Panc1 (cell line): Measurements from ENCODE around the gene STYXL1. TPM values are rescaled to one million over a fixed set of nuclear protein-coding genes. Genes with fewer than 3 reads are reported as not detected.
"Not testable (repeated sequence)": the region's sequence is repeated elsewhere in the genome, so short reads cannot be mapped to it uniquely, and the experiment has no call there.

Experiments
- ATAC-seq: fragments of 200-7000 bp; cut with Tn5 transposase; 2 replicates; pipeline ENCODE4 v1.9.1; 2020; ENCODE audit warnings: mild to moderate bottlenecking, moderate library complexity
- BruUV-seq: library from RNA; stranded (reverse); fragments of 400-500 nt; replicated peaks from 2 replicates; lab custom pipeline; 2021; lab: Mats Ljungman, UMichigan
- CTCF ChIA-PET: fragments of 300-600 bp; sonication (Branson Sonifier 250); formaldehyde crosslinking; loops from one replicate; lab custom pipeline; 2022; ENCODE audit warnings: antibody characterized with exemption; lab: Charles Lee
- POLR2A ChIA-PET: fragments of 300-600 bp; sonication (Branson Sonifier 250); formaldehyde crosslinking; loops from one replicate; lab custom pipeline; 2022; ENCODE audit warnings: antibody characterized with exemption; lab: Charles Lee
- DNase-seq: peaks from one replicate; pipeline ENCODE4 v3.0.0-alpha.2; 2010; ENCODE audit warnings: low read depth, low spot score
- H3K27ac ChIP-seq: 2 replicates; pipeline ENCODE4 v1.5.1; 2011; ENCODE audit warnings: mild to moderate bottlenecking, low read length, inconsistent platforms
- H3K27me3 ChIP-seq: fragments of 200-500 bp; sonication (Bioruptor generic); 2 replicates; pipeline ENCODE4 v1.6.0; 2014; ENCODE audit warnings: low read length, inconsistent platforms; ENCODE audit not compliant: control insufficient read depth, insufficient read depth
- H3K36me3 ChIP-seq: fragments of 200-500 bp; sonication (Bioruptor generic); 2 replicates; pipeline ENCODE4 v1.5.1; 2014; ENCODE audit warnings: inconsistent platforms, mild to moderate bottlenecking, low read length, moderate library complexity; ENCODE audit not compliant: control insufficient read depth, insufficient read depth
- H3K4me1 ChIP-seq: 2 replicates; pipeline ENCODE4 v1.5.1; 2011; ENCODE audit warnings: inconsistent platforms, mild to moderate bottlenecking, low read length, moderate library complexity; ENCODE audit not compliant: control insufficient read depth, insufficient read depth
- H3K4me3 ChIP-seq, 2 experiments: 2 replicates each; pipeline ENCODE4 v1.5.1; 2011 to 2012; ENCODE audit warnings: low read depth in 2 of 2, low read length in 2 of 2, mild to moderate bottlenecking in 2 of 2, inconsistent platforms in 1 of 2, moderate library complexity in 1 of 2
- H3K9me3 ChIP-seq: fragments of 200-500 bp; sonication (Bioruptor generic); 2 replicates; pipeline ENCODE4 v1.5.1; 2014; ENCODE audit warnings: low read depth, mild to moderate bottlenecking, inconsistent platforms, low read length, moderate library complexity; ENCODE audit not compliant: control insufficient read depth, insufficient read depth
- POLR2AphosphoS5 ChIP-seq: IDR thresholded peaks from 2 replicates; pipeline ENCODE4 v1.6.1; 2012; ENCODE audit warnings: mild to moderate bottlenecking, low read depth, low read length, moderate library complexity
- SIN3A ChIP-seq: IDR thresholded peaks from 2 replicates; pipeline ENCODE4 v1.6.1; 2012; ENCODE audit warnings: low read depth, mild to moderate bottlenecking, low read length, moderate library complexity, borderline replicate concordance; ENCODE audit not compliant: insufficient read depth
- TCF7L2 ChIP-seq: IDR thresholded peaks from 2 replicates; pipeline ENCODE4 v1.6.1; 2011; ENCODE audit warnings: mild to moderate bottlenecking, low read depth, low read length, inconsistent platforms
- in situ Hi-C: cut with HindIII; loops from 2 replicates; pipeline ENCODE4 v1.10.0; 2016; ENCODE audit warnings: low sequenced_read_pairs, low pct_unique_long_range_greater_than_20kb
- intact Hi-C: fragments of 100-400 bp; cut with micrococcal nuclease; formaldehyde crosslinking; loops from one replicate; pipeline ENCODE4 v1.10.0; 2022; ENCODE audit not compliant: unreplicated experiment
- total RNA-seq: library from RNA; stranded (reverse); gene quantifications from one replicate; pipeline ENCODE4 v1.2.1, GENCODE V29; 2021; ENCODE audit not compliant: unreplicated experiment
- TF ChIP-seq, protein P1 (sequence below): fragments of 450-650 bp; IDR thresholded peaks from 2 replicates; pipeline ENCODE4 v1.5.1; 2017; ENCODE audit warnings: mild to moderate bottlenecking
- TF ChIP-seq, protein P2 (sequence below), 2 experiments: IDR thresholded peaks; 2 replicates each; pipeline ENCODE4 v1.6.1; 2011 to 2012; ENCODE audit warnings: low read depth in 2 of 2, control low read depth in 1 of 2, low read length in 1 of 2, mild to moderate bottlenecking in 1 of 2, moderate library complexity in 1 of 2; ENCODE audit not compliant: insufficient read depth in 1 of 2

Gene STYXL1
- total RNA-seq, 1 experiment from 2014 or later, result 57.6 TPM

DNA sequence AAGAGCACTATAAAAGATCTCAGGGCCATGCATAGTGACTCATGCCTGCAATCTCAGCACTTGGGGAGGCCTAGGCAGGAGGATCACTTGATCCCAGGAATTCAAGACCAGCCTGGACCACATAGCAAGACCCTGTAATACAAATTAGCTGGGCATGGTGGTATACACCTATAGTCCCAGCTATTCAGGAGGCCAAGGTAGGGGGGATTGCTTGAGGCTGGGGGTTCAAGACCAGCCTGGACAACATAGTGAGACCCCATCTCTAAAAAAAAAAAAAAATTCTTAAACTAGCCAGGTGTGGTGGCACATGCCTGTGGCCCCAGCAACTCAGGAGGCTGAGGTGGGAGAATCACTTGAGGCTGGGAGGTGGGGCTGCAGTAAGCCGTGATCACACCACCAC, 15.8 kb downstream of the STYXL1 start:
- Histone ChIP-seq H3K27me3 (no peaks in the 10 kb centered on the region), H3K27ac (no peak overlapping the region), H3K9me3 (no peaks in the 10 kb centered on the region), H3K4me1 (no peaks in the 10 kb centered on the region), H3K4me3 (no peak overlapping the region), H3K36me3 (no peaks in the 10 kb centered on the region)
- no peak for ATAC-seq
- BruUV-seq, result no TSS peak
- intact Hi-C loops, result no loop called here
- TF ChIP-seq, protein P1, sequence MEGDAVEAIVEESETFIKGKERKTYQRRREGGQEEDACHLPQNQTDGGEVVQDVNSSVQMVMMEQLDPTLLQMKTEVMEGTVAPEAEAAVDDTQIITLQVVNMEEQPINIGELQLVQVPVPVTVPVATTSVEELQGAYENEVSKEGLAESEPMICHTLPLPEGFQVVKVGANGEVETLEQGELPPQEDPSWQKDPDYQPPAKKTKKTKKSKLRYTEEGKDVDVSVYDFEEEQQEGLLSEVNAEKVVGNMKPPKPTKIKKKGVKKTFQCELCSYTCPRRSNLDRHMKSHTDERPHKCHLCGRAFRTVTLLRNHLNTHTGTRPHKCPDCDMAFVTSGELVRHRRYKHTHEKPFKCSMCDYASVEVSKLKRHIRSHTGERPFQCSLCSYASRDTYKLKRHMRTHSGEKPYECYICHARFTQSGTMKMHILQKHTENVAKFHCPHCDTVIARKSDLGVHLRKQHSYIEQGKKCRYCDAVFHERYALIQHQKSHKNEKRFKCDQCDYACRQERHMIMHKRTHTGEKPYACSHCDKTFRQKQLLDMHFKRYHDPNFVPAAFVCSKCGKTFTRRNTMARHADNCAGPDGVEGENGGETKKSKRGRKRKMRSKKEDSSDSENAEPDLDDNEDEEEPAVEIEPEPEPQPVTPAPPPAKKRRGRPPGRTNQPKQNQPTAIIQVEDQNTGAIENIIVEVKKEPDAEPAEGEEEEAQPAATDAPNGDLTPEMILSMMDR, result no peak
- no peak for TF ChIP-seq TCF7L2
- no peak for TF ChIP-seq SIN3A
- TF ChIP-seq, protein P2, sequence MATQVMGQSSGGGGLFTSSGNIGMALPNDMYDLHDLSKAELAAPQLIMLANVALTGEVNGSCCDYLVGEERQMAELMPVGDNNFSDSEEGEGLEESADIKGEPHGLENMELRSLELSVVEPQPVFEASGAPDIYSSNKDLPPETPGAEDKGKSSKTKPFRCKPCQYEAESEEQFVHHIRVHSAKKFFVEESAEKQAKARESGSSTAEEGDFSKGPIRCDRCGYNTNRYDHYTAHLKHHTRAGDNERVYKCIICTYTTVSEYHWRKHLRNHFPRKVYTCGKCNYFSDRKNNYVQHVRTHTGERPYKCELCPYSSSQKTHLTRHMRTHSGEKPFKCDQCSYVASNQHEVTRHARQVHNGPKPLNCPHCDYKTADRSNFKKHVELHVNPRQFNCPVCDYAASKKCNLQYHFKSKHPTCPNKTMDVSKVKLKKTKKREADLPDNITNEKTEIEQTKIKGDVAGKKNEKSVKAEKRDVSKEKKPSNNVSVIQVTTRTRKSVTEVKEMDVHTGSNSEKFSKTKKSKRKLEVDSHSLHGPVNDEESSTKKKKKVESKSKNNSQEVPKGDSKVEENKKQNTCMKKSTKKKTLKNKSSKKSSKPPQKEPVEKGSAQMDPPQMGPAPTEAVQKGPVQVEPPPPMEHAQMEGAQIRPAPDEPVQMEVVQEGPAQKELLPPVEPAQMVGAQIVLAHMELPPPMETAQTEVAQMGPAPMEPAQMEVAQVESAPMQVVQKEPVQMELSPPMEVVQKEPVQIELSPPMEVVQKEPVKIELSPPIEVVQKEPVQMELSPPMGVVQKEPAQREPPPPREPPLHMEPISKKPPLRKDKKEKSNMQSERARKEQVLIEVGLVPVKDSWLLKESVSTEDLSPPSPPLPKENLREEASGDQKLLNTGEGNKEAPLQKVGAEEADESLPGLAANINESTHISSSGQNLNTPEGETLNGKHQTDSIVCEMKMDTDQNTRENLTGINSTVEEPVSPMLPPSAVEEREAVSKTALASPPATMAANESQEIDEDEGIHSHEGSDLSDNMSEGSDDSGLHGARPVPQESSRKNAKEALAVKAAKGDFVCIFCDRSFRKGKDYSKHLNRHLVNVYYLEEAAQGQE (IDR thresholded peaks at IDR 0.05; ENCODE audit: insufficient read depth in 1 of 2, low read depth in 2 of 2, low read length in 1 of 2), result no peak
- POLR2A ChIA-PET, result no interaction called here
- DNase-seq, result no peak
- in situ Hi-C loops, result no loop called here
- CTCF ChIA-PET, result no interaction called here

DNA sequence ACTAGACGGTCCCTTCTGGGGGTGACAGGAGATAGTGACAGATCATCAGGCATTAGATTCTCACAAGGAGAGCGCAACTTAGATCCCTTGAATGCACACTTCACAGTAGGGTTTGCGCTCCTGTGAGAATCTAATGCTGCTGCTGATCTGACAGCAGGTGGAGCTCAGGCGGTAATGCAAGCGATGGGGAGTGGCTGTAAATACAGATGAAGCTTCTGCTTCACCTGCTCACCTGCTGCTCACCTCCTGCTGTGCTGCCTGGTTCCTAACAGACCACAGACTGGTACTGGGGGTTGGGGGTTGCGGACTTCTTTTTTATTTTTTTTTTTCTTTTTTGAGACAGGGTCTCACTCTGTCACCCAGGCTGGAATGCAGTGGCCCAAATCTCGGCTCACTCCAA, 18.1 kb downstream of the STYXL1 start:
- CTCF ChIA-PET, BruUV-seq: not testable (repeated sequence)

DNA sequence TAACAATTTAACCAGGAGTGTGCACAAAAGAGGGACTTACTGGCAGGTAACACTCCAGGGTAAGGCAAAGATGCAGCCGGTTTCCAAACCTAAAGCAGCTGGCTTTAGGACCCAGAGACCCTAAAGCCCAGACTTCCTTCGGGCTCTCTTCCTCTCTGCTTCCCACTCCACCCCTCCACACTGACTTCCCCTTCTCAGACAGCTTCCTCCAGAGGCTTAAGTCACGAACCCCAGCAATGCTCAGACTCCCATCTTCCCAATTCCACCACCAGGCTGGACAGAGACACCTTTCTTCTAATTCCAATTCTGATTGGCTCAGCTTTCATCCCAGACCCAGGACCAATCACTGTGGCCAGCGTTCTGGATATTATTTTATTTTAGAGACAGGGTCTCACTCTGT, 24.8 kb downstream of the STYXL1 start:
- intact Hi-C loops, result no loop called here
- H3K27me3 ChIP-seq, result no peaks in the 10 kb centered on the region
- in situ Hi-C loops, result no loop called here
- no peak overlapping the region for H3K4me3 ChIP-seq
- no peaks in the 10 kb centered on the region for H3K4me1 ChIP-seq
- ATAC-seq (no peak), DNase-seq (no peak)
- H3K27ac ChIP-seq, result no peak overlapping the region
- CTCF ChIA-PET, result no interaction called here
- no TSS peak for BruUV-seq
- H3K9me3 ChIP-seq, result no peaks in the 10 kb centered on the region
- POLR2A ChIA-PET, result no interaction called here
- no peaks in the 10 kb centered on the region for H3K36me3 ChIP-seq
- TF ChIP-seq TCF7L2, result no peak
- TF ChIP-seq, protein P2 (IDR thresholded peaks at IDR 0.05; ENCODE audit: insufficient read depth in 1 of 2, low read depth in 2 of 2, low read length in 1 of 2), result no peak
- TF ChIP-seq SIN3A, result no peak
- no peak for TF ChIP-seq POLR2AphosphoS5
- TF ChIP-seq, protein P1, result no peak

More for the DNA sequence above, 18.1 kb downstream of the STYXL1 start:
- DNase-seq, H3K27ac ChIP-seq, H3K4me3 ChIP-seq, H3K36me3 ChIP-seq, H3K27me3 ChIP-seq, ATAC-seq, POLR2A ChIA-PET, H3K9me3 ChIP-seq, in situ Hi-C loops, intact Hi-C loops, H3K4me1 ChIP-seq: not testable (repeated sequence)
